GM19025 (cell line): Measurements from ENCODE around the gene OPRL1.
"Not testable (repeated sequence)": the region's sequence is repeated elsewhere in the genome, so short reads cannot be mapped to it uniquely, and the experiment has no call there.

Source experiments
- ATAC-seq: cut with Tn5 transposase; IDR thresholded peaks from one replicate; pipeline ENCODE4 v1.9.1; 2021; ENCODE audit warnings: mild to moderate bottlenecking, low read depth, moderate library complexity; ENCODE audit not compliant: unreplicated experiment

Gene OPRL1

GRCh38 chr20:64114356-64114971, 34.6 kb downstream of the OPRL1 start:
- no peak for ATAC-seq

DNA sequence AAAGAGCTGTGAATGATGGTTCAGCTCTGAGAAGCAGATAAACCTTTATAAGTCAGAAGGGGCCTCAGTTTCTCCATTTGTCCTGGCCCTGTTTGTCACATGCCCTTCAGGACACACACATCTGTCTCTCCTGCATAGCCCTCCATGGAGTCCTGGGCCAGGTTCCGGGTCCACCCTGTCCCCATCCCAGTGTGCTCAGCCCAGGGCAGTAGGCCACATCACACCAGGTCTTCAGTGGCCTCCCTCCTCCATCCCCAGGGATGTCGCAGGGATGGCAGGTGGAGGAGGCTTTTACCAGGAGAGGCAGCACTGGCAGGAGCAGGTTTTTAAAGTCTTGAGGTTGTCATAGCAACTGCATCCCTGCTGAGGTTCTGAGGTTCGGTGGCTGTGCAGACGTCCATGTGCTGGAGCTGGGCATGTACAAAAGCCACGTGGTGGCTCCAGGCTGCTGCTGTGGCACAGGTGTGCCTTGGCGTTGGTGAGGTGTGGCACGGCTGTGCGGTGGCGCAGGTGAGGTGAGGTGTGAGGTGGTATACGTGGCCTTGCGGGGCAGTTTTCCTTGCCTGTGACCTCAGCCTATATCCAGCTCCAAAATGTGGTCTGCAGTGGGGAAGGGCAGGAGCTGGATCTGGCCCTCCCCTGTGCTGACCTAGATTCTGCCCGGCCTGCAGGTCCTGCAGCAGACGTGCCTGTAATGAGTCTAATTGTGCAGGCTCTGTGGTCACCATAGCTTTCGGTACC, 35.5 kb downstream of the OPRL1 start:
- ATAC-seq, result no peak

GRCh38 chr20:64116016-64116415, 36.1 kb downstream of the OPRL1 start:
- no peak for ATAC-seq

DNA sequence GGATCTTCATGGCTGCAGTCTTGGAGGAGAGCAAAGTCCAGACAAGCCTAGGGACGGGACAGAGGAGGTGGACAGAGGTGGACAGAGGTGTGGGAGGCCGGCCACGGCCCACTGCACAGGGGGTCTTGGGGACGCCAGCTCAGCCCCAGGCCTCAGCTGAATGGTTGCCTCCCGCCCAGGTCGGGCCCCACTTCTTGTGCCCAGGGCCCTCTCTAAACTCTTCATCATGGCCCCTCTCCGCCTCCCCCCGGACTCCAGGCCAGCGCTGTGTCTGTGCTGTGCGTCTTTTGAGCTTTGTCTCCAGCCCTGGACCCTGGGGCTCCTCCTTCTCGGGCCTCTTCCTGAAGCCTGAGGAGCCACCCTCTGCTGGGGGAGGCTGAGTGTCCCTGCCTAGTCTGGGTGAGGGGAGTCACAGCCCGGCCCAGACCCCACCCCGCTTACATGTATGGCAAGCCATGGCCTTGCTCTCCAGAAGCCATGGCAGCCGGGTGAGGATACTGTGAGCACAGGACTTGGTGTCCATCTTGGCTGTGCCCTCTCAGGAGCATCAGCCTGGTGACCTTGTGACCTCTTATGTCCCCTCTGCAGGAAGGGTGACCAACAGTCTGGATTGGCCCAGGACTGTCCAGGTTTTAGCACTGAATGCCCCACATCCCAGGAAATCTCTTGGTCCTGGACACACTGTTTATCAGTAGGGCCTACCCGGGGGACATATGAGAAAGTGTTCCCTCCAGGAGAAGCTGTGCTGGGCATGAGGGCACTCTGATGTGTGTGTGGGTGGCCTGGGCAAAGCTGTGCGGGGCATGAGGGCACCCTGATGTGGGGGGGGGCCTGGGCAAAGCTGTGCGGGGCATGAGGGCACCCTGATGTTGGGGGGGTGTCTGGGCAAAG, 36.9 kb downstream of the OPRL1 start:
- no peak for ATAC-seq

GRCh38 chr20:64117432-64117777, 37.5 kb downstream of the OPRL1 start:
- not testable (repeated sequence) for ATAC-seq

- no peak for ATAC-seq
Measured at GRCh38 chr20:64119301-64119680, 39.4 kb downstream of the OPRL1 start.

DNA sequence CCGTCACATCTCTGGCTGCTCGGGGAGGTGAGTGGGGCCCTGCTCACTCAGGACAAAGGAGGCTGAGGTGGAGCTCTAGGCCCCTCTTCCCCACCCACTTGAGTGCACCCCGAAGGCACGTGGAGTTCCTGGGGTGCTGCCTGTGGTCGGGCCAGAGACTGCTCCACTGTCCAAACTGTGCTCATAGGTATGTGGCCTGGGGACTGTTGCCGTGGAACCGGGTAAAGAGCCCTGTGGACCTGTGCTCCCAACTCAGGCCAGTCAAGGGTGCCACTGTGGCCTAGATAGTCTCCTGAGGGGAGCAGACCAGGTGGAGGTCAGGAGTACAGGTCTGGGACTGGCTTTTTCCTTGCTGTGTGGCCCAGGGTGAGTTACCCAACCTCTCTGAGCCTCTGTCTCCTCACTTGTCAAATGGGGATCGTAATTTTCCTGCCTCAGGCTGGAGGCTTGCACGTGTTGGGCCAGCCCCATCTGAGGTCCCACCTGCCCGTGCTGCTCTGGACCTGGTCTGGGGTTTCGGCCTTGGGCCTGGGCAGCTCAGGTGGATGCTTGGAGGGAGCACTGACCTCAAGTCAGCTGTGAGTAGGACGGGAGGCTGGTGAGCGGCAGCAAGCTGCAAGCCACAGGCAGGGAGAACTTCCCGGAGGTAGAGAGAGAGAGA, 39.9 kb downstream of the OPRL1 start:
- no peak for ATAC-seq

GRCh38 chr20:64121586-64121985, 41.7 kb downstream of the OPRL1 start:
- ATAC-seq, result no peak

DNA sequence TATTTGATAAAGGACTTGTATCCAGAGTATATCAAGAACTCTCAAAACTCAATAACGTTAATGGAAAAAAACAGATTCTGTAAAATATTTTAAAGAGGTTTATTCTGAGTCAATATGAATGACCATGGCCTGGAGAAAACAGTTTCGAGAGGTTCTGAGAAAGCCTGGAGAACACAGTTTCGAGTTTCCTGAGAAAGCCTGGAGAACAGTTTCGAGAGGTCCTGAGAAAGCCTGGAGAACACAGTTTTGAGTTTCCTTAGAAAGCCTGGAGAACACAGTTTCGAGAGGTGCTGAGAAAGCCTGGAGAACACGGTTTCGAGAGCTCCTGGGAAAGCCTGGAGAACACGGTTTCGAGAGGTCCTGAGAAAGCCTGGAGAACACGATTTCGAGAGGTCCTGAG, 43.0 kb downstream of the OPRL1 start:
- not testable (repeated sequence) for ATAC-seq

DNA sequence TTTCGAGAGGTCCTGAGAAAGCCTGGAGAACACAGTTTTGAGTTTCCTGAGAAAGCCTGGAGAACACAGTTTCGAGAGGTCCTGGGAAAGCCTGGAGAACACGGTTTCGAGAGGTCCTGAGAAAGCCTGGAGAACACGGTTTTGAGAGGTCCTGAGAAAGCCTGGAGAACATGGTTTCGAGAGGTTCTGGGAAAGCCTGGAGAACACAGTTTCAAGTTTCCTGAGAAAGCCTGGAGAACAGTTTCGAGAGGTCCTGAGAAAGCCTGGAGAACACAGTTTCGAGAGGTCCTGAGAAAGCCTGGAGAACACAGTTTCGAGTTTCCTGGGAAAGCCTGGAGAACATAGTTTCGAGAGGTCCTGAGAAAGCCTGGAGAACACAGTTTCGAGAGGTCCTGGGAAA, 43.6 kb downstream of the OPRL1 start:
- not testable (repeated sequence) for ATAC-seq

DNA sequence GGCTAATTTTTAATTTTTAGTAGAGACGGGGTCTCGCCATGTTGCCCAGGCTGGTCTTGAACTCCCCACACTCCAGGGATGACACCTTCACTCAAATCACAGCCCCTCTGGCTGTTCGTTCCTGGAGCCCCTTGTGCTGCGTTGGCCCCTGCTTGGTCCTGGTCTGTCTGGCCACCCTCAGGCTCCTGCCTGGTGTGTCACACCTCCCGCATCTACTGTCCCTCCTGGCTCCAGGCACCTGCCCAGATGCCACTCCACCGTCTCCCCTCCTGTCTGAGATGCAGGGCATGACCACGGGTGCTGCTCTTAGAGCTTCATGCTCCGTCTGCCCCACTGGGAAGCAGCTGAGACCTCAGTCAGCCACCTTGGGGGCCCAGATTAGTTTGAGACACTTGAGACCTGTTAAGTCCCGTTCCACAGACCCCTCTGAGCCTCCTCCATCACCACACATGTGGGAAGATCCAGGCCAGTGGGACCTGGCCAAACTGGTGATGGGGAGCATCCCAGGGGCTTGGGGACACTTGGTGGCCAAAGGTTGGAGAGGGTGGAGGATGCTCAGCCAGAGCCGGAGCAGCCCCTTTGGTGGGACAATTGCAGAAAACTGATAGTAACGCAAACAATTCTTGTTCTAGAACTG, 49.4 kb downstream of the OPRL1 start:
- no peak for ATAC-seq

DNA sequence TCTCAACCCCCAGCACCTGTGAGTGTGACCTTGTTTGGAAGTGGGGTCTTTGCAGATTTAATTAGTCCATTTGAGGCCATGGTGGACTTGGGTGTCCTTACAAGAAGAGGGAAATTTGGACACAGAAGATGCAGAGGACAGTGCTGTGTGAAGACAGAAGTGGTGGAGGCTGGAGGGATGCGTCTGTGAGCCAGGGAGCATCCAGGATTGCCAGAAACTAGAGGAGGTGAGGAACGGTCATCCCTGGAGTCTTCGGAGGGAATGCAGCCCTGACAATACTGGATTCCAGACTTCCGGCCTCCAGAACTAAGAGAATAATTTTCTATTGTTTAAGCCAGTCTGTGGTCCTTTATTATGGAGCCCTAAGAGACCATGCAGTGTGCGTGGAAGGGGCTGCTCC, 50.4 kb downstream of the OPRL1 start:
- ATAC-seq, result no peak

GRCh38 chr20:64130876-64131275, 51.0 kb downstream of the OPRL1 start:
- no peak for ATAC-seq

DNA sequence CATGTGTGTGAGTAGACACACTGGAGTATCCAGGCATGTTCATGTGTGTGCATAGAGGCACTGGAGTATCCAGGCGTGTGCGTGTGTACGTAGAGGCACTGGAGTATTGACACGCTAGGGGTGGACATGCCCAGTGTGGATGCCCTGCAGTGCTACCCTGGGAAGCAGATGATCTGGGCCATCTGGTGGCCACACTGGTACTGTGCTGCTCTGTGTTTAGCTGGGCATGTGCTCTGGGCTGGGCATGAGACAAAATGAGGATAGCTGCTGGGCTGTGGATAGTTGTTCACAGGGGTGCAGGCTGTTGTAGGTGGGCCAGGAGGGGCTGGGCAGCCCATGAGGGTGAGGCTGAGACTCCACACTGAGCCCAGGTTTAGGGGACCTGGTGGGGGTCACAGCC, 51.5 kb downstream of the OPRL1 start:
- ATAC-seq, result no peak

DNA sequence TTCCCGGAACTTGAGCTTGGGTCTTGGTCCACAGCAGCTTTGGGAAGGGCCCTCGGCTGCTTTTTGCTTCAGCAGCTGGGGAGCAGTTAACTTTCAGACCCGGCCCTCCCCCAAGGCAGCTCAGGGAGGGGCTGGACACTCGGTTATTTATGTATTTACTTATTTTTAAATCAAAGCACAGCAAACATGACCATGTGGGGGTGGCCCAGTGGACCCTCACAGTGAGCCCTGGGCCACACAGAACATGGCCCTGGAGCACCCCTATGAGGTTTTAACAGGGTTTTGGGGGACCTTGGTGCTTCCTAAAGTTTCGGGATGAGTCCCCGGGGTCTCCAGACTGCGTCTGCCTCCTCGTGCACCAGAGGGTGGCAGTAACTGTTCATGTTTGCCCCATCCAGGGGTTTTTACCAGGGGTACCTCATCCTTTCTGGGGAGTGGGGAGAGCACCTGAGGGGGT, 54.1 kb downstream of the OPRL1 start:
- ATAC-seq, result no peak

DNA sequence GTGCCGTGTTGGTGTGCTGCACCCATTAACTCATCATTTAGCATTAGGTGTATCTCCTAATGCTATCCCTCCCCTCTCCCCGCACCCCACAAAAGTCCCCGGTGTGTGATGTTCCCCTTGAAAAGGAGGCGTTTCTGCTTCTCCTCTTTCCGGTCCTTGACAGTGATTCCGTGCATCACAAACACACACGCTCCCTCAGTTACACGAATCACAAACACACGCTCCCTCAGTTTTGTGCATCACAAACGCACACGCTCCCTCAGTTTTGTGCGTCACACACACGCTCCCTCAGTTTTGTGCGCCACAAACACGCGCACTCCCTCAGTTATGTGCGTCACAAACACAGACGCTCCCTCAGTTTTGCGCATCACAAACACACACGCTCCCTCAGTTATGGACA, 54.9 kb downstream of the OPRL1 start:
- ATAC-seq, result not testable (repeated sequence)

DNA sequence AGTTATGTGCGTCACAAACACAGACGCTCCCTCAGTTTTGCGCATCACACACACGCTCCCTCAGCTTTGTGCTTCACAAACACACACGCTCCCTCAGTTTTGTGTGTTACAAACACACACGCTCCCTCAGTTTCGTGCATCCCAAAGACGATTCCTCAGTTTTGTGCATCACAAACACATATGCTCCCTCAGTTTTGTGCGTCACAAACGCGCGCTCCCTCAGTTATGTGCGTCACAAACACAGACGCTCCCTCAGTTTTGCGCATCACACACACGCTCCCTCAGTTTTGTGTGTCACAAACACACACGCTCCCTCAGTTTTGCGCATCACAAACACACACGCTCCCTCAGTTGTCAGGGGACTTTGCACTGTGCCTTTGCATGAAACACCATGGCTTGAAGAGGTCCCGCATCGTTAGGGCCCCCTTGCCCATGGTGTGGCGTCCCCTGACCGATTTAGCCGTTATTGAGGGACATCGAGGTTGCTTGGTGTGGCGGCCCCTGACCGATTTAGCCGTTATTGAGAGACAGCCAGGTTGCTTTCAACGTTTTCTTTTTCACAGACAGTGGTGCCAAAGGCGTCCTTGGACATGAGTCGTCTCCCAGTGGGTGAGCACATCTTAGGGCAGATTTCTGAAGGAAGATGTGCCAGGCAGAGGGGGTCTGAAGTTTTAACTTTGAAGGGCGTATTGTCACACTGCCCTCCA, 56.3 kb downstream of the OPRL1 start:
- no peak for ATAC-seq

GRCh38 chr20:64137598-64138031, 57.7 kb downstream of the OPRL1 start:
- no peak for ATAC-seq

GRCh38 chr20:64138276-64138815, 58.5 kb downstream of the OPRL1 start:
- ATAC-seq, result no peak
